GM23338 (cell line): ENCODE results near the gene KRT37. TPM values are rescaled to one million over a fixed set of nuclear protein-coding genes. Genes with fewer than 3 reads are reported as not detected.
A peak's percentile ranks its signal among the peaks of the same experiment; 100 is the strongest.

Experiments used
- ATAC-seq: fragments of 200-7000 bp; cut with Tn5 transposase; 3 replicates; pipeline ENCODE4 v1.9.1; 2020
- DNase-seq: peaks from one replicate; pipeline ENCODE4 v3.0.0-alpha.2; 2015; ENCODE audit warnings: low spot score
- H2AFZ ChIP-seq: fragments of 200-600 bp; sonication (generic); 2 replicates; pipeline ENCODE4 v1.8.0; 2016; ENCODE audit warnings: antibody characterized with exemption, mild to moderate bottlenecking, moderate library complexity
- H3F3A ChIP-seq: fragments of 200-600 bp; sonication (generic); replicated peaks from 2 replicates; pipeline ENCODE4 v1.8.0; 2017; ENCODE audit warnings: antibody characterized with exemption, mixed run types, low read depth
- H3K27ac ChIP-seq: fragments of 200-600 bp; sonication (generic); 2 replicates; pipeline ENCODE4 v1.6.1; 2016; ENCODE audit warnings: low read depth
- H3K27me3 ChIP-seq: fragments of 200-600 bp; sonication (generic); 2 replicates; pipeline ENCODE4 v1.8.0; 2016; ENCODE audit warnings: mild to moderate bottlenecking, mixed run types, moderate library complexity; ENCODE audit not compliant: insufficient read depth
- H3K36me3 ChIP-seq: fragments of 200-600 bp; sonication (generic); 2 replicates; pipeline ENCODE4 v1.8.0; 2016; ENCODE audit warnings: mild to moderate bottlenecking; ENCODE audit not compliant: insufficient read depth
- H3K4me1 ChIP-seq: fragments of 200-600 bp; sonication (generic); 2 replicates; pipeline ENCODE4 v1.8.0; 2016; ENCODE audit warnings: mild to moderate bottlenecking, moderate library complexity; ENCODE audit not compliant: insufficient read depth
- H3K4me2 ChIP-seq: fragments of 200-600 bp; sonication (generic); 2 replicates; pipeline ENCODE4 v1.7.1; 2017; ENCODE audit warnings: mixed run types
- H3K4me3 ChIP-seq: fragments of 200-600 bp; sonication (generic); 2 replicates; pipeline ENCODE4 v1.6.1; 2016; ENCODE audit warnings: mixed run types
- H3K79me2 ChIP-seq: fragments of 200-600 bp; sonication (generic); replicated peaks from 2 replicates; pipeline ENCODE4 v1.8.0; 2017; ENCODE audit warnings: mild to moderate bottlenecking; ENCODE audit not compliant: insufficient read depth
- H3K9me2 ChIP-seq: fragments of 200-600 bp; sonication (generic); 2 replicates; pipeline ENCODE4 v1.8.0; 2017; ENCODE audit not compliant: insufficient read depth
- H4K20me1 ChIP-seq: fragments of 200-600 bp; sonication (generic); replicated peaks from 2 replicates; pipeline ENCODE4 v1.8.0; 2017; ENCODE audit warnings: mild to moderate bottlenecking; ENCODE audit not compliant: insufficient read depth
- H3K27ac Mint-ChIP-seq: 2 replicates; pipeline ENCODE4 v1.8.0; 2020; ENCODE audit warnings: inconsistent platforms, mild to moderate bottlenecking, moderate library complexity, mixed read lengths
- H3K27me3 Mint-ChIP-seq: 3 replicates; pipeline ENCODE4 v1.8.0; 2022; ENCODE audit warnings: low read depth, mild to moderate bottlenecking, moderate library complexity, mixed read lengths, inconsistent platforms; ENCODE audit not compliant: insufficient read depth, poor library complexity
- H3K36me3 Mint-ChIP-seq: 3 replicates; pipeline ENCODE4 v1.8.0; 2021; ENCODE audit warnings: low read depth, mild to moderate bottlenecking, inconsistent platforms, moderate library complexity, mixed read lengths
- H3K4me1 Mint-ChIP-seq: 3 replicates; pipeline ENCODE4 v1.8.0; 2020; ENCODE audit warnings: mild to moderate bottlenecking, inconsistent platforms, mixed read lengths
- H3K4me3 Mint-ChIP-seq: 3 replicates; pipeline ENCODE4 v1.8.0; 2021; ENCODE audit warnings: moderate library complexity, mild to moderate bottlenecking, inconsistent platforms, mixed read lengths
- H3K9me3 Mint-ChIP-seq: 3 replicates; pipeline ENCODE4 v1.8.0; 2020; ENCODE audit warnings: moderate library complexity, mild to moderate bottlenecking, inconsistent platforms, mixed read lengths
- EZH2phosphoT487 ChIP-seq: fragments of 200-600 bp; sonication (generic); IDR thresholded peaks from one replicate; pipeline ENCODE4 v1.8.1; 2018; ENCODE audit warnings: antibody characterized with exemption; ENCODE audit not compliant: unreplicated experiment
- JUNB ChIP-seq: IDR thresholded peaks from one replicate; pipeline ENCODE4 v1.6.1; 2016; ENCODE audit warnings: antibody characterized with exemption; ENCODE audit not compliant: unreplicated experiment
- POLR2AphosphoS5 ChIP-seq: IDR thresholded peaks from 2 replicates; pipeline ENCODE4 v1.6.1; 2016; ENCODE audit warnings: antibody characterized with exemption, low read depth
- STAT1 ChIP-seq: IDR thresholded peaks from one replicate; pipeline ENCODE4 v1.6.1; 2016; ENCODE audit warnings: antibody characterized with exemption; ENCODE audit not compliant: unreplicated experiment
- ZNF114 ChIP-seq: fragments of 250-450 bp; sonication (Bioruptor Pico); IDR thresholded peaks from 2 replicates; pipeline ENCODE4 v1.5.0; 2020; ENCODE audit warnings: mild to moderate bottlenecking, moderate library complexity
- polyA plus RNA-seq: library from polyadenylated mRNA; unstranded; fragments of >200 nt; fragmentation: Nextera tagmentation; extraction: Ambion mirVana; gene quantifications from 2 replicates; pipeline ENCODE4 v1.2.1, GENCODE V29; 2016
- total RNA-seq: library from RNA; depleted of rRNA; stranded (reverse); fragments of >200 nt; shearing (Covaris generic); gene quantifications from 2 replicates; pipeline ENCODE4 v1.2.3, GENCODE V29; 2014
- TF ChIP-seq, protein P1 (sequence below): fragments of 250-450 bp; sonication (Bioruptor Pico); IDR thresholded peaks from 2 replicates; pipeline ENCODE4 v1.5.0; 2020; ENCODE audit warnings: mild to moderate bottlenecking, moderate library complexity
- TF ChIP-seq, protein P2 (sequence below), 2 experiments: fragments of 200-600 bp in 1 of 2; sonication (generic) in 1 of 2; conservative IDR thresholded peaks; 2 replicates each; pipeline versions ENCODE4 v1.5.1 to v1.6.1; 2016 to 2017; ENCODE audit warnings: antibody characterized with exemption in 2 of 2, low read depth in 2 of 2, mild to moderate bottlenecking in 2 of 2, moderate library complexity in 1 of 2
- TF ChIP-seq, protein P3 (sequence below): IDR thresholded peaks from one replicate; pipeline ENCODE4 v1.6.1; 2018; ENCODE audit warnings: antibody characterized with exemption; ENCODE audit not compliant: unreplicated experiment
- TF ChIP-seq, protein P4 (sequence below): IDR thresholded peaks from 2 replicates; pipeline ENCODE4 v1.6.1; 2016; ENCODE audit warnings: antibody characterized with exemption

KRT37 gene
- total and polyA plus RNA-seq, 2 experiments from 2014 or later = not detected

DNA sequence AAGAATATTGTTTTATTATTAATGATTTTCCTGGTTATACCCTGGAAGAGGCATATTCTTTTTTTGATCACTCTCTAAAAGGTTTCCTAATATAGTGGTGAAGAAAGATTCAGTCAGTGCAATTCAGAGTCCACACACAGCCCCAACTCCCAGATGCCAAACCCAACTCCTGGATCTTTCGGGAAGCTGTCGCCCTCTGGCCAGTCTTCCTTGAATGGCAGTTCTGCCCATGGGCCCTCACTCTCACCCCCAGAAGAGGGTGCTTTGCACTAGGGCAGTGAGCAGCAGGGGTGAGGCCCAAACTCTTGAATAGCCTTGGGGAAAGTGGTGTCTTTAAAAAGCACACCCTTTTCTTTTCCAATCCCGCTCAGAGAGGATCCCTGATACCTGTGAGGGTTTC is 31.8 kb upstream of the KRT37 start (continued):
- TF ChIP-seq, protein P1, sequence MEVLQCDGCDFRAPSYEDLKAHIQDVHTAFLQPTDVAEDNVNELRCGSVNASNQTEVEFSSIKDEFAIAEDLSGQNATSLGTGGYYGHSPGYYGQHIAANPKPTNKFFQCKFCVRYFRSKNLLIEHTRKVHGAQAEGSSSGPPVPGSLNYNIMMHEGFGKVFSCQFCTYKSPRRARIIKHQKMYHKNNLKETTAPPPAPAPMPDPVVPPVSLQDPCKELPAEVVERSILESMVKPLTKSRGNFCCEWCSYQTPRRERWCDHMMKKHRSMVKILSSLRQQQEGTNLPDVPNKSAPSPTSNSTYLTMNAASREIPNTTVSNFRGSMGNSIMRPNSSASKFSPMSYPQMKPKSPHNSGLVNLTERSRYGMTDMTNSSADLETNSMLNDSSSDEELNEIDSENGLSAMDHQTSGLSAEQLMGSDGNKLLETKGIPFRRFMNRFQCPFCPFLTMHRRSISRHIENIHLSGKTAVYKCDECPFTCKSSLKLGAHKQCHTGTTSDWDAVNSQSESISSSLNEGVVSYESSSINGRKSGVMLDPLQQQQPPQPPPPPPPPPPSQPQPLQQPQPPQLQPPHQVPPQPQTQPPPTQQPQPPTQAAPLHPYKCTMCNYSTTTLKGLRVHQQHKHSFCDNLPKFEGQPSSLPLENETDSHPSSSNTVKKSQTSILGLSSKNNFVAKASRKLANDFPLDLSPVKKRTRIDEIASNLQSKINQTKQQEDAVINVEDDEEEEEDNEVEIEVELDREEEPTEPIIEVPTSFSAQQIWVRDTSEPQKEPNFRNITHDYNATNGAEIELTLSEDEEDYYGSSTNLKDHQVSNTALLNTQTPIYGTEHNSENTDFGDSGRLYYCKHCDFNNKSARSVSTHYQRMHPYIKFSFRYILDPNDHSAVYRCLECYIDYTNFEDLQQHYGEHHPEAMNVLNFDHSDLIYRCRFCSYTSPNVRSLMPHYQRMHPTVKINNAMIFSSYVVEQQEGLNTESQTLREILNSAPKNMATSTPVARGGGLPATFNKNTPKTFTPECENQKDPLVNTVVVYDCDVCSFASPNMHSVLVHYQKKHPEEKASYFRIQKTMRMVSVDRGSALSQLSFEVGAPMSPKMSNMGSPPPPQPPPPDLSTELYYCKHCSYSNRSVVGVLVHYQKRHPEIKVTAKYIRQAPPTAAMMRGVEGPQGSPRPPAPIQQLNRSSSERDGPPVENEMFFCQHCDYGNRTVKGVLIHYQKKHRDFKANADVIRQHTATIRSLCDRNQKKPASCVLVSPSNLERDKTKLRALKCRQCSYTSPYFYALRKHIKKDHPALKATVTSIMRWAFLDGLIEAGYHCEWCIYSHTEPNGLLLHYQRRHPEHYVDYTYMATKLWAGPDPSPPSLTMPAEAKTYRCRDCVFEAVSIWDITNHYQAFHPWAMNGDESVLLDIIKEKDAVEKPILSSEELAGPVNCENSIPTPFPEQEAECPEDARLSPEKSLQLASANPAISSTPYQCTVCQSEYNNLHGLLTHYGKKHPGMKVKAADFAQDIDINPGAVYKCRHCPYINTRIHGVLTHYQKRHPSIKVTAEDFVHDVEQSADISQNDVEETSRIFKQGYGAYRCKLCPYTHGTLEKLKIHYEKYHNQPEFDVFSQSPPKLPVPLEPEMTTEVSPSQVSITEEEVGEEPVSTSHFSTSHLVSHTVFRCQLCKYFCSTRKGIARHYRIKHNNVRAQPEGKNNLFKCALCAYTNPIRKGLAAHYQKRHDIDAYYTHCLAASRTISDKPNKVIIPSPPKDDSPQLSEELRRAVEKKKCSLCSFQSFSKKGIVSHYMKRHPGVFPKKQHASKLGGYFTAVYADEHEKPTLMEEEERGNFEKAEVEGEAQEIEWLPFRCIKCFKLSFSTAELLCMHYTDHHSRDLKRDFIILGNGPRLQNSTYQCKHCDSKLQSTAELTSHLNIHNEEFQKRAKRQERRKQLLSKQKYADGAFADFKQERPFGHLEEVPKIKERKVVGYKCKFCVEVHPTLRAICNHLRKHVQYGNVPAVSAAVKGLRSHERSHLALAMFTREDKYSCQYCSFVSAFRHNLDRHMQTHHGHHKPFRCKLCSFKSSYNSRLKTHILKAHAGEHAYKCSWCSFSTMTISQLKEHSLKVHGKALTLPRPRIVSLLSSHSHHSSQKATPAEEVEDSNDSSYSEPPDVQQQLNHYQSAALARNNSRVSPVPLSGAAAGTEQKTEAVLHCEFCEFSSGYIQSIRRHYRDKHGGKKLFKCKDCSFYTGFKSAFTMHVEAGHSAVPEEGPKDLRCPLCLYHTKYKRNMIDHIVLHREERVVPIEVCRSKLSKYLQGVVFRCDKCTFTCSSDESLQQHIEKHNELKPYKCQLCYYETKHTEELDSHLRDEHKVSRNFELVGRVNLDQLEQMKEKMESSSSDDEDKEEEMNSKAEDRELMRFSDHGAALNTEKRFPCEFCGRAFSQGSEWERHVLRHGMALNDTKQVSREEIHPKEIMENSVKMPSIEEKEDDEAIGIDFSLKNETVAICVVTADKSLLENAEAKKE (CRISPR knock-in tag) = no peak
- TF ChIP-seq ZNF114 (CRISPR knock-in tag) = no peak
- no peak for TF ChIP-seq POLR2AphosphoS5
- TF ChIP-seq, protein P2, sequence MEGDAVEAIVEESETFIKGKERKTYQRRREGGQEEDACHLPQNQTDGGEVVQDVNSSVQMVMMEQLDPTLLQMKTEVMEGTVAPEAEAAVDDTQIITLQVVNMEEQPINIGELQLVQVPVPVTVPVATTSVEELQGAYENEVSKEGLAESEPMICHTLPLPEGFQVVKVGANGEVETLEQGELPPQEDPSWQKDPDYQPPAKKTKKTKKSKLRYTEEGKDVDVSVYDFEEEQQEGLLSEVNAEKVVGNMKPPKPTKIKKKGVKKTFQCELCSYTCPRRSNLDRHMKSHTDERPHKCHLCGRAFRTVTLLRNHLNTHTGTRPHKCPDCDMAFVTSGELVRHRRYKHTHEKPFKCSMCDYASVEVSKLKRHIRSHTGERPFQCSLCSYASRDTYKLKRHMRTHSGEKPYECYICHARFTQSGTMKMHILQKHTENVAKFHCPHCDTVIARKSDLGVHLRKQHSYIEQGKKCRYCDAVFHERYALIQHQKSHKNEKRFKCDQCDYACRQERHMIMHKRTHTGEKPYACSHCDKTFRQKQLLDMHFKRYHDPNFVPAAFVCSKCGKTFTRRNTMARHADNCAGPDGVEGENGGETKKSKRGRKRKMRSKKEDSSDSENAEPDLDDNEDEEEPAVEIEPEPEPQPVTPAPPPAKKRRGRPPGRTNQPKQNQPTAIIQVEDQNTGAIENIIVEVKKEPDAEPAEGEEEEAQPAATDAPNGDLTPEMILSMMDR (conservative IDR thresholded peaks at IDR 0.05; ENCODE audit: low read depth in 2 of 2) = peak; percentile 35 to 69
- no peak for TF ChIP-seq STAT1

DNA sequence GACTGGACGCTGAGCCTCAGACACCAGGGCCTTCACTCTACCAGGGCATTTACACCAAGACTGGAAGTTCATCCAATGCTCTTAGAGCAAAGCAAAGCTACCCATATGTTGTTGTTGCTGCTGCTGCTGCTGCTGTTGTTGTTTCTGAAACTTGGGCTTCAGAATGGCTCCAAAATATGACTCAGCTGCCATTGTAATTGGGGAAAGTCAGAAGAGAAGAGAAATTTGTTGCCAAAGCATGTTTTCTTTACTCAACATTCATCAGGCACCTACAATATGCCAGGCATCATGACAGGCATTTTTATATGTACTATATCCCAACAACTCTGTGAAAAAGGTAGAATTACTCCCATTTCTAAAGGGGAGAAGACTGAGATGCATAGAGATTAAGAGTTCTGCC is 30.9 kb upstream of the KRT37 start:
- Histone ChIP-seq H3K9me2 (no peaks in the 10 kb centered on the region), H4K20me1 (no peaks in the 10 kb centered on the region), H3F3A (no peaks in the 10 kb centered on the region), H3K27me3 (no peaks in the 10 kb centered on the region), H3K36me3 (no peaks in the 10 kb centered on the region; the same call in 1 of the 2 replicates), H3K27ac (no peak overlapping the region), H3K4me1 (no peaks in the 10 kb centered on the region), H3K4me2 (no peak overlapping the region), H3K4me3 (no peak overlapping the region), H3K79me2 (no peaks in the 10 kb centered on the region), H2AFZ (no peak overlapping the region)
- H3K4me1 Mint-ChIP-seq = no peaks in the 10 kb centered on the region
- no peak overlapping the region for H3K27ac Mint-ChIP-seq
- peaks cover 19% of the 10 kb centered on the region; the same call in 2 of the 3 replicates for H3K9me3 Mint-ChIP-seq
- DNase-seq (no peak), ATAC-seq (no peak)
- peaks cover 2% of the 10 kb centered on the region for H3K27me3 Mint-ChIP-seq
- peaks cover 2% of the 10 kb centered on the region; the same call in 1 of the 3 replicates for H3K36me3 Mint-ChIP-seq
- H3K4me3 Mint-ChIP-seq = no peak overlapping the region
- TF ChIP-seq, protein P3, sequence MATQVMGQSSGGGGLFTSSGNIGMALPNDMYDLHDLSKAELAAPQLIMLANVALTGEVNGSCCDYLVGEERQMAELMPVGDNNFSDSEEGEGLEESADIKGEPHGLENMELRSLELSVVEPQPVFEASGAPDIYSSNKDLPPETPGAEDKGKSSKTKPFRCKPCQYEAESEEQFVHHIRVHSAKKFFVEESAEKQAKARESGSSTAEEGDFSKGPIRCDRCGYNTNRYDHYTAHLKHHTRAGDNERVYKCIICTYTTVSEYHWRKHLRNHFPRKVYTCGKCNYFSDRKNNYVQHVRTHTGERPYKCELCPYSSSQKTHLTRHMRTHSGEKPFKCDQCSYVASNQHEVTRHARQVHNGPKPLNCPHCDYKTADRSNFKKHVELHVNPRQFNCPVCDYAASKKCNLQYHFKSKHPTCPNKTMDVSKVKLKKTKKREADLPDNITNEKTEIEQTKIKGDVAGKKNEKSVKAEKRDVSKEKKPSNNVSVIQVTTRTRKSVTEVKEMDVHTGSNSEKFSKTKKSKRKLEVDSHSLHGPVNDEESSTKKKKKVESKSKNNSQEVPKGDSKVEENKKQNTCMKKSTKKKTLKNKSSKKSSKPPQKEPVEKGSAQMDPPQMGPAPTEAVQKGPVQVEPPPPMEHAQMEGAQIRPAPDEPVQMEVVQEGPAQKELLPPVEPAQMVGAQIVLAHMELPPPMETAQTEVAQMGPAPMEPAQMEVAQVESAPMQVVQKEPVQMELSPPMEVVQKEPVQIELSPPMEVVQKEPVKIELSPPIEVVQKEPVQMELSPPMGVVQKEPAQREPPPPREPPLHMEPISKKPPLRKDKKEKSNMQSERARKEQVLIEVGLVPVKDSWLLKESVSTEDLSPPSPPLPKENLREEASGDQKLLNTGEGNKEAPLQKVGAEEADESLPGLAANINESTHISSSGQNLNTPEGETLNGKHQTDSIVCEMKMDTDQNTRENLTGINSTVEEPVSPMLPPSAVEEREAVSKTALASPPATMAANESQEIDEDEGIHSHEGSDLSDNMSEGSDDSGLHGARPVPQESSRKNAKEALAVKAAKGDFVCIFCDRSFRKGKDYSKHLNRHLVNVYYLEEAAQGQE = no peak
- TF ChIP-seq JUNB (no peak), STAT1 (no peak), EZH2phosphoT487 (no peak), ZNF114 (CRISPR knock-in tag) (no peak), POLR2AphosphoS5 (no peak)
- TF ChIP-seq, protein P4, sequence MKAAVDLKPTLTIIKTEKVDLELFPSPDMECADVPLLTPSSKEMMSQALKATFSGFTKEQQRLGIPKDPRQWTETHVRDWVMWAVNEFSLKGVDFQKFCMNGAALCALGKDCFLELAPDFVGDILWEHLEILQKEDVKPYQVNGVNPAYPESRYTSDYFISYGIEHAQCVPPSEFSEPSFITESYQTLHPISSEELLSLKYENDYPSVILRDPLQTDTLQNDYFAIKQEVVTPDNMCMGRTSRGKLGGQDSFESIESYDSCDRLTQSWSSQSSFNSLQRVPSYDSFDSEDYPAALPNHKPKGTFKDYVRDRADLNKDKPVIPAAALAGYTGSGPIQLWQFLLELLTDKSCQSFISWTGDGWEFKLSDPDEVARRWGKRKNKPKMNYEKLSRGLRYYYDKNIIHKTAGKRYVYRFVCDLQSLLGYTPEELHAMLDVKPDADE = no peak
